ENCODE results near the gene CCL8. TPM values are rescaled to one million over a fixed set of nuclear protein-coding genes. Genes with fewer than 3 reads are reported as not detected.
A peak's percentile ranks its signal among the peaks of the same experiment; 100 is the strongest.

Gene CCL8
- 2.9 TPM for total RNA-seq (ENCODE audit: insufficient read depth, low replicate concordance)

- DNase-seq (ENCODE audit: low spot score), result peak; percentile 21
Measured at GRCh38 chr17:34319039-34319483, at the start of gene CCL8. Gene CCL8 (plus strand): TSS chr17:34319435. CDS start chr17:34319502, 67 bp downstream.

GRCh38 chr17:34269969-34270368 lies 49.3 kb upstream of the CCL8 start, which contains the start of gene CCL7:
Gene CCL7 (plus strand): TSS chr17:34270221. CDS start chr17:34270291, 70 bp downstream.
- peak; percentile 37 for DNase-seq (ENCODE audit: low spot score)

GRCh38 chr17:34275881-34276280 lies 43.4 kb upstream of the CCL8 start:
- DNase-seq (ENCODE audit: low spot score), result peak; percentile 52

- no peak for DNase-seq (ENCODE audit: low spot score)
Measured at GRCh38 chr17:34276826-34277225, 42.4 kb upstream of the CCL8 start.

GRCh38 chr17:34283571-34283970 lies 35.7 kb upstream of the CCL8 start:
- DNase-seq (ENCODE audit: low spot score), result no peak

- no peak for DNase-seq (ENCODE audit: low spot score)
Measured at GRCh38 chr17:34285286-34285792, 33.9 kb upstream of the CCL8 start, which contains the start of gene CCL11. Gene CCL11 (plus strand): TSS chr17:34285742. CDS start chr17:34285809, 67 bp downstream.

- DNase-seq (ENCODE audit: low spot score), result no peak
Measured at GRCh38 chr17:34287875-34288274, 31.4 kb upstream of the CCL8 start.

GRCh38 chr17:34290586-34290985 lies 28.6 kb upstream of the CCL8 start:
- no peak for DNase-seq (ENCODE audit: low spot score)

- no peak for DNase-seq (ENCODE audit: low spot score)
Measured at GRCh38 chr17:34291721-34292348, 27.4 kb upstream of the CCL8 start.

- DNase-seq (ENCODE audit: low spot score), result no peak
Measured at GRCh38 chr17:34299027-34299426, 20.2 kb upstream of the CCL8 start.

GRCh38 chr17:34299956-34300577 lies 19.2 kb upstream of the CCL8 start:
- DNase-seq (ENCODE audit: low spot score), result peak; percentile 27

- DNase-seq (ENCODE audit: low spot score), result no peak
Measured at GRCh38 chr17:34300652-34301370, 18.4 kb upstream of the CCL8 start.

- no peak for DNase-seq (ENCODE audit: low spot score)
Measured at GRCh38 chr17:34301986-34302385, 17.2 kb upstream of the CCL8 start.

- no peak for DNase-seq (ENCODE audit: low spot score)
Measured at GRCh38 chr17:34302636-34303035, 16.6 kb upstream of the CCL8 start.

GRCh38 chr17:34303606-34304005 lies 15.6 kb upstream of the CCL8 start:
- DNase-seq (ENCODE audit: low spot score), result no peak

GRCh38 chr17:34305061-34305460 lies 14.2 kb upstream of the CCL8 start:
- DNase-seq (ENCODE audit: low spot score), result no peak

- no peak for DNase-seq (ENCODE audit: low spot score)
Measured at GRCh38 chr17:34305606-34306005, 13.6 kb upstream of the CCL8 start.

- DNase-seq (ENCODE audit: low spot score), result peak; percentile 42
Measured at GRCh38 chr17:34306466-34306865, 12.8 kb upstream of the CCL8 start.

GRCh38 chr17:34307110-34307509 lies 12.1 kb upstream of the CCL8 start:
- no peak for DNase-seq (ENCODE audit: low spot score)

- DNase-seq (ENCODE audit: low spot score), result no peak
Measured at GRCh38 chr17:34308371-34308770, 10.9 kb upstream of the CCL8 start.

- DNase-seq (ENCODE audit: low spot score), result no peak
Measured at GRCh38 chr17:34311291-34311690, 7.9 kb upstream of the CCL8 start.

GRCh38 chr17:34312080-34312479 lies 7.2 kb upstream of the CCL8 start:
- peak; percentile 49 for DNase-seq (ENCODE audit: low spot score)
